Endothelial cell of umbilical vein (primary cell): Measurements from ENCODE around the gene FICD. TPM values are rescaled to one million over a fixed set of nuclear protein-coding genes. Genes with fewer than 3 reads are reported as not detected.
"Not testable (repeated sequence)": the region's sequence is repeated elsewhere in the genome, so short reads cannot be mapped to it uniquely, and the experiment has no call there.

ENCODE experiments used
- BruUV-seq: library from RNA; stranded (reverse); fragments of 400-500 nt; replicated peaks from 2 replicates; lab custom pipeline; 2021; lab: Mats Ljungman, UMichigan
- CTCF ChIA-PET: fragments of 300-600, 350-600 bp; sonication (Branson Sonifier 250); formaldehyde crosslinking; loops from one replicate; lab custom pipeline; 2021; ENCODE audit warnings: antibody characterized with exemption, inconsistent platforms; lab: Charles Lee
- POLR2A ChIA-PET: fragments of 300-600, 350-600 bp; sonication (Branson Sonifier 250); formaldehyde crosslinking; loops from one replicate; lab custom pipeline; 2021; ENCODE audit warnings: antibody characterized with exemption, inconsistent platforms; lab: Charles Lee
- DNase-seq: peaks from one replicate; pipeline ENCODE4 v3.0.0-alpha.2; 2011; ENCODE audit warnings: low read depth, low spot score
- FAIRE-seq: peaks from 2 replicates; lab custom pipeline; 2011; peaks lifted over from hg19 to GRCh38; lab: Jason Lieb, UNC
- H2AFZ ChIP-seq: 2 replicates; pipeline ENCODE4 v1.6.0; 2012; ENCODE audit warnings: low read depth, low read length, control low read depth, inconsistent platforms
- H3K27ac ChIP-seq: 2 replicates; pipeline ENCODE4 v1.5.1; 2011; ENCODE audit warnings: low read depth, mild to moderate bottlenecking, control low read depth, low read length, moderate library complexity; ENCODE audit not compliant: insufficient read depth
- H3K27me3 ChIP-seq, 2 experiments: 2 replicates each; pipeline versions ENCODE4 v1.6.0 to v1.6.1; 2011; ENCODE audit warnings: low read length in 2 of 2, mixed read lengths in 1 of 2; ENCODE audit not compliant: control insufficient read depth in 2 of 2, insufficient read depth in 2 of 2
- H3K36me3 ChIP-seq, 2 experiments: 2 replicates in 1 of 2; 3 replicates in 1 of 2; pipeline ENCODE4 v1.5.1; 2011; ENCODE audit warnings: low read length in 2 of 2, mild to moderate bottlenecking in 1 of 2, moderate library complexity in 1 of 2; ENCODE audit not compliant: control insufficient read depth in 2 of 2, insufficient read depth in 2 of 2; ENCODE audit errors: extremely low read depth in 1 of 2
- H3K4me1 ChIP-seq: 3 replicates; pipeline ENCODE4 v1.5.1; 2011; ENCODE audit warnings: mild to moderate bottlenecking, low read length; ENCODE audit not compliant: control insufficient read depth, insufficient read depth; ENCODE audit errors: extremely low read depth
- H3K4me2 ChIP-seq: 2 replicates; pipeline ENCODE4 v1.6.1; 2011; ENCODE audit warnings: low read length, control low read depth, mixed read lengths; ENCODE audit not compliant: insufficient read depth
- H3K4me3 ChIP-seq, 3 experiments: fragments of 200-600 bp in 1 of 3; sonication (generic), shearing (Covaris generic) in 1 of 3; replicated peaks in 1 of 3; 2 replicates each; pipeline ENCODE4 v1.5.1; 2011 to 2016; ENCODE audit warnings: control low read depth in 3 of 3, low read length in 3 of 3, mild to moderate bottlenecking in 2 of 3, inconsistent platforms in 1 of 3, low read depth in 1 of 3, moderate library complexity in 1 of 3; ENCODE audit not compliant: insufficient read depth in 1 of 3
- H3K79me2 ChIP-seq: 2 replicates; pipeline ENCODE4 v1.6.0; 2012; ENCODE audit warnings: low read length, inconsistent platforms; ENCODE audit not compliant: control insufficient read depth, insufficient read depth
- H3K9ac ChIP-seq: replicated peaks from 2 replicates; pipeline ENCODE3; 2011; ENCODE audit warnings: low read length, control low read depth; ENCODE audit not compliant: insufficient read depth; ENCODE audit errors: extremely low read depth
- H3K9me1 ChIP-seq: replicated peaks from 3 replicates; pipeline ENCODE4 v1.6.0; 2011; ENCODE audit warnings: mild to moderate bottlenecking, low read length; ENCODE audit not compliant: control insufficient read depth, insufficient read depth; ENCODE audit errors: extremely low read depth
- H3K9me3 ChIP-seq: replicated peaks from 2 replicates; pipeline ENCODE4 v1.5.1; 2012; ENCODE audit warnings: low read length, inconsistent platforms; ENCODE audit not compliant: control insufficient read depth, insufficient read depth
- H4K20me1 ChIP-seq: replicated peaks from 2 replicates; pipeline ENCODE3; 2011; ENCODE audit warnings: mild to moderate bottlenecking, low read length; ENCODE audit not compliant: control insufficient read depth, insufficient read depth; ENCODE audit errors: extremely low read depth
- CTCF ChIP-seq, 2 donors: IDR thresholded peaks; 1 replicate in 1 of 2; 2 replicates in 1 of 2; pipeline ENCODE4 v1.5.1; 2011; ENCODE audit warnings: low read length in 2 of 2, mild to moderate bottlenecking in 2 of 2, moderate library complexity in 2 of 2, control low read depth in 1 of 2, inconsistent platforms in 1 of 2, low read depth in 1 of 2; ENCODE audit not compliant: insufficient read depth in 1 of 2; ENCODE audit errors: extremely low read depth in 1 of 2
- EZH2 ChIP-seq: IDR thresholded peaks from 2 replicates; pipeline ENCODE4 v1.6.1; 2012; ENCODE audit warnings: borderline replicate concordance, low read depth, mild to moderate bottlenecking, moderate library complexity, low read length, inconsistent platforms; ENCODE audit not compliant: severe bottlenecking
- FOS ChIP-seq: IDR thresholded peaks from 2 replicates; pipeline ENCODE4 v1.6.1; 2011; ENCODE audit warnings: mild to moderate bottlenecking, low read length, moderate library complexity, borderline replicate concordance; ENCODE audit not compliant: insufficient read depth
- GATA2 ChIP-seq: IDR thresholded peaks from 2 replicates; pipeline ENCODE4 v1.7.0; 2011; ENCODE audit warnings: low read depth, mild to moderate bottlenecking, moderate library complexity, mixed read lengths, low read length; ENCODE audit not compliant: insufficient read length, insufficient read depth
- JUN ChIP-seq: IDR thresholded peaks from 2 replicates; pipeline ENCODE4 v1.6.1; 2011; ENCODE audit warnings: borderline replicate concordance, low read depth; ENCODE audit not compliant: insufficient read length, insufficient read depth
- MAX ChIP-seq: IDR thresholded peaks from 2 replicates; pipeline ENCODE4 v1.6.1; 2011; ENCODE audit not compliant: insufficient read depth, insufficient read length
- MYC ChIP-seq: IDR thresholded peaks from one replicate; pipeline ENCODE4 v1.6.1; 2011; ENCODE audit warnings: mild to moderate bottlenecking, low read depth, low read length
- POLR2A ChIP-seq: IDR thresholded peaks from 2 replicates; pipeline ENCODE4 v1.6.1; 2012; ENCODE audit warnings: low read depth, mild to moderate bottlenecking, control low read depth, low read length
- POLR2AphosphoS5 ChIP-seq: IDR thresholded peaks from 2 replicates; pipeline ENCODE4 v1.6.1; 2012; ENCODE audit warnings: low read depth, mild to moderate bottlenecking, control low read depth, low read length, moderate library complexity; ENCODE audit not compliant: insufficient read depth
- dilution Hi-C: fragments of 300-500 bp; cut with MboI; formaldehyde crosslinking; loops from one replicate; pipeline ENCODE4 v1.15.0; 2019; ENCODE audit warnings: low sequenced_read_pairs; ENCODE audit not compliant: extremely low pct_ligation_motif_present
- intact Hi-C: fragments of 100-400 bp; cut with micrococcal nuclease; formaldehyde crosslinking; loops from one replicate; pipeline ENCODE4 v1.10.0; 2022
- polyA plus RNA-seq, 4 experiments: library from polyadenylated mRNA; depleted of rRNA in 3 of 4; stranded (reverse) in 3 of 4; unstranded in 1 of 4; fragments of >200 nt; gene quantifications; 2 replicates each; pipeline versions ENCODE4 v1.2.1 to v1.2.3, GENCODE V29; 2011 to 2012; ENCODE audit warnings: missing spikeins in 1 of 4
- total RNA-seq: library from RNA; stranded (reverse); gene quantifications from 2 replicates; pipeline ENCODE4 v1.2.3, GENCODE V29; 2021

FICD gene
- total and polyA plus RNA-seq, 2 donors (not counting 3 experiments of a cell fraction or from before 2014, with no cell fraction given): 3.9 to 6.1 TPM

GRCh38 chr12:108485371-108485770, 29.7 kb upstream of the FICD start:
- H3K9me3 ChIP-seq, BruUV-seq, H3K36me3 ChIP-seq, FAIRE-seq, H3K27me3 ChIP-seq, H3K4me3 ChIP-seq, H4K20me1 ChIP-seq, intact Hi-C loops, H3K79me2 ChIP-seq, H3K9me1 ChIP-seq, H3K27ac ChIP-seq, H3K4me2 ChIP-seq, CTCF ChIA-PET, H2AFZ ChIP-seq, H3K4me1 ChIP-seq, H3K9ac ChIP-seq, dilution Hi-C loops, POLR2A ChIA-PET, DNase-seq: not testable (repeated sequence)

- BruUV-seq, dilution Hi-C loops, POLR2A ChIA-PET, CTCF ChIA-PET, H3K27me3 ChIP-seq, H3K27ac ChIP-seq, H3K4me1 ChIP-seq, H3K4me3 ChIP-seq, intact Hi-C loops, H3K36me3 ChIP-seq, H3K9me1 ChIP-seq, H2AFZ ChIP-seq, DNase-seq, FAIRE-seq, H4K20me1 ChIP-seq, H3K4me2 ChIP-seq, H3K9me3 ChIP-seq, H3K79me2 ChIP-seq, H3K9ac ChIP-seq: not testable (repeated sequence)
Measured at GRCh38 chr12:108487029-108487428, 28.0 kb upstream of the FICD start.

GRCh38 chr12:108491256-108491655, 23.8 kb upstream of the FICD start:
- no peak overlapping the region for H2AFZ ChIP-seq
- no peak overlapping the region for H3K27ac ChIP-seq
- H3K9me1 ChIP-seq: no peaks in the 10 kb centered on the region
- no peaks in the 10 kb centered on the region for H4K20me1 ChIP-seq
- H3K4me3 ChIP-seq: no peak overlapping the region
- no peak for FAIRE-seq
- intact Hi-C loops: no loop called here
- H3K36me3 ChIP-seq: no peaks in the 10 kb centered on the region
- CTCF ChIA-PET: interaction anchor here (0.8 to 1.3 kb wide), 4 partner anchors 11 to 573 kb away, joined by 3 to 4 read pairs (median 3); no protein-coding TSS in a partner anchor
- H3K9ac ChIP-seq: no peak overlapping the region
- POLR2A ChIA-PET: no interaction called here
- H3K9me3 ChIP-seq: no peaks in the 10 kb centered on the region
- no peak for DNase-seq
- TF ChIP-seq EZH2 (no peak), POLR2AphosphoS5 (no peak), GATA2 (no peak), FOS (no peak), JUN (no peak), CTCF (IDR thresholded peaks at IDR 0.05; ENCODE audit: extremely low read depth in 1 of 2, insufficient read depth in 1 of 2, low read depth in 1 of 2, low read length in 2 of 2) (no peak), MAX (no peak), MYC (no peak), POLR2A (no peak)
- dilution Hi-C loops: no loop called here
- H3K27me3 ChIP-seq: no peaks in the 10 kb centered on the region
- H3K4me2 ChIP-seq: no peak overlapping the region
- BruUV-seq: no TSS peak
- no peaks in the 10 kb centered on the region for H3K4me1 ChIP-seq
- H3K79me2 ChIP-seq: no peaks in the 10 kb centered on the region
